Caco-2 (cell line): ENCODE data around the gene ARMC6. TPM values are rescaled to one million over a fixed set of nuclear protein-coding genes. Genes with fewer than 3 reads are reported as not detected.

ENCODE experiments used
- BruUV-seq: library from RNA; stranded (reverse); fragments of 400-500 nt; replicated peaks from 2 replicates; lab custom pipeline; 2021; lab: Mats Ljungman, UMichigan
- CTCF ChIA-PET: fragments of 300-600 bp; sonication (Branson Sonifier 250); formaldehyde crosslinking; loops from one replicate; lab custom pipeline; 2022; ENCODE audit warnings: antibody characterized with exemption; lab: Charles Lee
- POLR2A ChIA-PET: fragments of 300-600 bp; sonication (Branson Sonifier 250); formaldehyde crosslinking; loops from one replicate; lab custom pipeline; 2022; ENCODE audit warnings: antibody characterized with exemption; lab: Charles Lee
- DNase-seq, 2 experiments: peaks; one replicate each; pipeline versions ENCODE4 v3.0.0 to v3.0.0-alpha.2; 2020 to 2022
- H3K27me3 ChIP-seq: replicated peaks from 2 replicates; pipeline ENCODE4 v1.6.0; 2011; ENCODE audit warnings: low read length; ENCODE audit not compliant: control insufficient read depth, insufficient read depth
- H3K36me3 ChIP-seq: 2 replicates; pipeline ENCODE4 v1.5.1; 2011; ENCODE audit warnings: low read length; ENCODE audit not compliant: control insufficient read depth, insufficient read depth
- H3K4me1 ChIP-seq: fragments of 250-450 bp; sonication (Bioruptor Pico); 2 replicates; pipeline ENCODE4 v1.5.1; 2020; ENCODE audit warnings: mild to moderate bottlenecking
- H3K4me3 ChIP-seq: 2 replicates; pipeline ENCODE4 v1.5.1; 2011; ENCODE audit warnings: low read depth, mild to moderate bottlenecking, control low read depth, low read length
- H3K9me3 ChIP-seq: fragments of 250-450 bp; sonication (Bioruptor Pico); 2 replicates; pipeline ENCODE4 v1.5.1; 2020; ENCODE audit warnings: mild to moderate bottlenecking, moderate library complexity
- H3K27ac Mint-ChIP-seq: one replicate; pipeline ENCODE4 v1.8.0; 2022; ENCODE audit warnings: mixed read lengths; ENCODE audit not compliant: unreplicated experiment
- H3K27me3 Mint-ChIP-seq: one replicate; pipeline ENCODE4 v1.8.0; 2022; ENCODE audit warnings: mixed read lengths; ENCODE audit not compliant: insufficient read depth, unreplicated experiment
- H3K36me3 Mint-ChIP-seq: one replicate; pipeline ENCODE4 v1.8.0; 2022; ENCODE audit warnings: mild to moderate bottlenecking, mixed read lengths; ENCODE audit not compliant: insufficient read depth, unreplicated experiment
- H3K4me1 Mint-ChIP-seq: one replicate; pipeline ENCODE4 v1.8.0; 2022; ENCODE audit warnings: low read depth, mixed read lengths; ENCODE audit not compliant: unreplicated experiment
- H3K4me3 Mint-ChIP-seq: one replicate; pipeline ENCODE4 v1.8.0; 2022; ENCODE audit warnings: mild to moderate bottlenecking, moderate library complexity, mixed read lengths; ENCODE audit not compliant: unreplicated experiment
- H3K9me3 Mint-ChIP-seq: one replicate; pipeline ENCODE4 v1.8.0; 2022; ENCODE audit warnings: mixed read lengths; ENCODE audit not compliant: unreplicated experiment
- CTCF ChIP-seq, 2 experiments: fragments of 200-600 bp in 1 of 2; IDR thresholded peaks; 1 replicate in 1 of 2; 2 replicates in 1 of 2; pipeline versions ENCODE4 v1.5.1 to v1.8.0; 2011 to 2022; ENCODE audit warnings: antibody characterized with exemption in 1 of 2, control low read depth in 1 of 2, inconsistent platforms in 1 of 2, low read depth in 1 of 2, low read length in 1 of 2, mild to moderate bottlenecking in 1 of 2, moderate library complexity in 1 of 2; ENCODE audit not compliant: insufficient read depth in 1 of 2, severe bottlenecking in 1 of 2, unreplicated experiment in 1 of 2
- intact Hi-C: fragments of 100-400 bp; cut with micrococcal nuclease; formaldehyde crosslinking; loops from one replicate; pipeline ENCODE4 v1.10.0; 2022; ENCODE audit not compliant: unreplicated experiment
- total RNA-seq: library from RNA; stranded (reverse); gene quantifications from 2 replicates; pipeline ENCODE4 v1.2.3, GENCODE V29; 2022

The ARMC6 gene
- total RNA-seq, 1 experiment from 2014 or later, result 40.1 TPM

GRCh38 chr19:19054315-19054938 lies 21.0 kb downstream of the ARMC6 start:
- Histone ChIP-seq H3K9me3 (no peaks in the 10 kb centered on the region), H3K4me1 (no peaks in the 10 kb centered on the region), H3K36me3 (peaks cover 5% of the 10 kb centered on the region), H3K27me3 (no peaks in the 10 kb centered on the region), H3K4me3 (no peak overlapping the region)
- ChIA-PET CTCF (interaction anchor here (0.6 kb wide), 1 partner anchor 19 kb away, joined by 3 read pairs; no protein-coding TSS in a partner anchor), POLR2A (interaction anchor here (0.6 kb wide), 1 partner anchor 122 kb away, joined by 4 read pairs; no protein-coding TSS in a partner anchor)
- H3K27ac Mint-ChIP-seq, result no peak overlapping the region
- no peaks in the 10 kb centered on the region for H3K4me1 Mint-ChIP-seq
- no peak for TF ChIP-seq CTCF (IDR thresholded peaks at IDR 0.05; ENCODE audit: insufficient read depth in 1 of 2, low read depth in 1 of 2, low read length in 1 of 2, severe bottlenecking in 1 of 2, unreplicated experiment in 1 of 2)
- H3K9me3 Mint-ChIP-seq, result no peaks in the 10 kb centered on the region
- BruUV-seq, result no TSS peak
- no peak for DNase-seq
- intact Hi-C loops, result loop anchor here (2.0 kb wide), 1 partner anchor 58 kb away; no protein-coding TSS in a partner anchor
- H3K4me3 Mint-ChIP-seq, result no peak overlapping the region
- H3K27me3 Mint-ChIP-seq, result no peaks in the 10 kb centered on the region
- H3K36me3 Mint-ChIP-seq, result peaks cover 26% of the 10 kb centered on the region

GRCh38 chr19:19054939-19055440 lies 21.6 kb downstream of the ARMC6 start:
- no peak overlapping the region for H3K27ac Mint-ChIP-seq
- CTCF ChIA-PET, result no interaction called here
- peaks cover 7% of the 10 kb centered on the region for H3K36me3 ChIP-seq

GRCh38 chr19:19055701-19056100 lies 22.3 kb downstream of the ARMC6 start:
- H3K4me1 ChIP-seq, result no peaks in the 10 kb centered on the region
- Mint-ChIP-seq H3K27ac (no peak overlapping the region), H3K36me3 (peaks cover 27% of the 10 kb centered on the region), H3K27me3 (no peaks in the 10 kb centered on the region), H3K9me3 (no peaks in the 10 kb centered on the region), H3K4me3 (no peak overlapping the region), H3K4me1 (no peaks in the 10 kb centered on the region)
- no peak overlapping the region for H3K4me3 ChIP-seq
- H3K36me3 ChIP-seq, result peaks cover 7% of the 10 kb centered on the region
- H3K27me3 ChIP-seq, result no peaks in the 10 kb centered on the region
- H3K9me3 ChIP-seq, result no peaks in the 10 kb centered on the region
- POLR2A ChIA-PET, result no interaction called here
- no TSS peak for BruUV-seq
- no peak for DNase-seq
- CTCF ChIA-PET, result no interaction called here
- no peak for TF ChIP-seq CTCF (IDR thresholded peaks at IDR 0.05; ENCODE audit: insufficient read depth in 1 of 2, low read depth in 1 of 2, low read length in 1 of 2, severe bottlenecking in 1 of 2, unreplicated experiment in 1 of 2)
- intact Hi-C loops, result loop anchor here (2.0 kb wide), 1 partner anchor 57 kb away; no protein-coding TSS in a partner anchor

More at GRCh38 chr19:19054939-19055440, 21.6 kb downstream of the ARMC6 start:
- Histone ChIP-seq H3K4me3 (no peak overlapping the region), H3K9me3 (no peaks in the 10 kb centered on the region), H3K4me1 (no peaks in the 10 kb centered on the region), H3K27me3 (no peaks in the 10 kb centered on the region)
- intact Hi-C loops, result loop anchor here (2.0 kb wide), 1 partner anchor 58 kb away; no protein-coding TSS in a partner anchor
- peaks cover 27% of the 10 kb centered on the region for H3K36me3 Mint-ChIP-seq
- BruUV-seq, result no TSS peak
- TF ChIP-seq CTCF (IDR thresholded peaks at IDR 0.05; ENCODE audit: insufficient read depth in 1 of 2, low read depth in 1 of 2, low read length in 1 of 2, severe bottlenecking in 1 of 2, unreplicated experiment in 1 of 2), result no peak
- POLR2A ChIA-PET, result no interaction called here
- H3K4me1 Mint-ChIP-seq, result no peaks in the 10 kb centered on the region
- H3K4me3 Mint-ChIP-seq, result no peak overlapping the region
- H3K9me3 Mint-ChIP-seq, result no peaks in the 10 kb centered on the region
- no peak for DNase-seq
- no peaks in the 10 kb centered on the region for H3K27me3 Mint-ChIP-seq
